NCI-H774 (cell line): ENCODE measurements around the gene SIRT7.

Source experiments
- DNase-seq: peaks from one replicate; lab custom pipeline; 2025; lab: John Stamatoyannopoulos, UW

The SIRT7 gene

GRCh38 chr17:81904600-81905423 is 13.2 kb downstream of the SIRT7 start:
- no peak for DNase-seq

DNA sequence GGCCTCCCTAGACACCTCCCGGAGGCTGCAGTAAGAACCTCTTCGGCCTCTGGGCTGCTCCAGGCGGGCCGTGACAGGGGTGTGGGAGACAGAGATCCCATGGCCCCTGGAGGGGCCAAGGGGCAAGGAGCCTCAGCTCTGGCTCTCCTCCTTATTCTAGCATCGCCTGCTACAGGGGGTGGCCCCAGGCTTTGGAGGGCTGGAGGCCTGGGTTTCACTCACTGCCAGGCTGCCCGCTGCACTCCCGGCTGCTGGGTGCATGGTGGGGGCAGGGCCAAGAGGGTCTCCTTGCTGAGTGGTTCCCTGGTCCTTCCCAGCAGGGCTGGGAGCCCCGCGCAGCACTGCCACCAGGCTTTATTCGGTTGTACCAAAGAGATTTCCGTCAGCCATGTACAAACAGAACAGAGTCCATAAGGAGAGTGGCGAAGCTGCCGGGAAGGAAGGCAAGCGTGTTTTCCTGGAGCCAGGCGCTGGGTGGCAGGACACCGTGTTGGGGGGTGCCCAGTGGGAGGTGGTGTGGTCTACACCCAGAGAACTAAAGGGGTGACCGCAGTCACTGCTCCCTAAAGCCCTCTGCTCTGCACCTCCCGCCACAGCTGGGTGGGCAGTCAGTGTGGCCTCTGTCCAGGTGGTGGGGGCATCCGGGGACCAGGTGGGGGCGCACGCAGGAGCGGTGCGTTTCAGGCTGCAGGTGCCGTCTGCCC is 13.9 kb downstream of the SIRT7 start:
- no peak for DNase-seq

DNA sequence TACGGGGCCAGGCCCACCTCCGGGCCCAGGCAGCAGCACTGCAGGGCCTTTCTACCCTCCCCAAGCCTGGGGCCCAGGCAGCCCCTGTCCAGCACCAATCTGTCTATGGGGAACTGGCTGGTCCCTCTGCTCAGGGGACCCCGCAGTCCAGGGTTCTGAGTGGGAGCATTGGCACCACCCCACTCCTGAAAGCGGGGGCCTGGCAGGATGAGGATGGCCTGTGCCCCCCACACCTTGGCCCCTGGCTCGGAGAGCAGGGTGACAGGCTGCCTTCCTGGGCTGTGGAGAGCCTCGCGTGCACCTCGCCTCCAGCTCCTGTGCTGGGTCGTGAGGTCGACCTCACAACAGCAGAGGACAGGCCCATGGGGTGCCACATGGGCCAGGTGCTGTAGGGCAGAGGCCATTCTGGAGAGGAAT is 14.6 kb downstream of the SIRT7 start:
- DNase-seq: no peak

DNA sequence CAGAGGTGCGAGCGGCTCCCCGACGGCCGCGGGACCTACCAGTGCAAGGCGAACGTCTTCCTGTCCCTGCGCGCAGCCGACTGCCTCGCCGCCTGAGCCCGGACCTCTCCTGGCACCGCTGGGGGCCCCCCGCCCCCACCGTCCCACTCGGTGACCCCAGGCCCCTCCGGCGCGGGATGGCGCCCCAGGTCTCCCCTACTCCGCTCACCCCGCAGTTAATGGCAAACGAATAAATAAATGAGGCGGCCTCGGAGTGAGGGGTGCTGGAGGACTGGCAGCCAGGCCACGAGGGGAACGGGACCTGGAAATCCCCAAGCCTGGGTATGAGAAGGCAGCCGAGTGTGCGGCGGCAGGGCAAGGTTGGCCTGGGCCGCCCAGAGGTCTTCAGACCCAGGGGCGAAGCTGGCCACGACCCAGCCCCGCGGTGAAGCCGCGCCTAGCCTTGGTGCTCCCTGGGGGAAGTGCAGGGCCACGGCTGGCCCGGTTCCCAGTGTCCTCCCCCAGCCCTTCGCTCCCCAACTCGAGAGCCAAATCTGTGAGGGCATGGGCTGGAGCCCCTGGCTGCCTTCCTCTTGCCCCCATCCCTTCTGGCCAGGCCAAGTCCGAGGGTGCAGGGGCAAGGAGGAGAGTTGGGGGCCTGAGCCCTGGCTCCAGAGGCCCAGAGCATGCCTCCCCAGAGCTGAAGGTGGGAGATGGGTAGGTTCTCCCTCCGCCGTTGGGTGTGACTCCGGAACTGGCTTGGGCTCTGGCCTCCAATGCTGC is 15.1 kb downstream of the SIRT7 start:
- no peak for DNase-seq

DNA sequence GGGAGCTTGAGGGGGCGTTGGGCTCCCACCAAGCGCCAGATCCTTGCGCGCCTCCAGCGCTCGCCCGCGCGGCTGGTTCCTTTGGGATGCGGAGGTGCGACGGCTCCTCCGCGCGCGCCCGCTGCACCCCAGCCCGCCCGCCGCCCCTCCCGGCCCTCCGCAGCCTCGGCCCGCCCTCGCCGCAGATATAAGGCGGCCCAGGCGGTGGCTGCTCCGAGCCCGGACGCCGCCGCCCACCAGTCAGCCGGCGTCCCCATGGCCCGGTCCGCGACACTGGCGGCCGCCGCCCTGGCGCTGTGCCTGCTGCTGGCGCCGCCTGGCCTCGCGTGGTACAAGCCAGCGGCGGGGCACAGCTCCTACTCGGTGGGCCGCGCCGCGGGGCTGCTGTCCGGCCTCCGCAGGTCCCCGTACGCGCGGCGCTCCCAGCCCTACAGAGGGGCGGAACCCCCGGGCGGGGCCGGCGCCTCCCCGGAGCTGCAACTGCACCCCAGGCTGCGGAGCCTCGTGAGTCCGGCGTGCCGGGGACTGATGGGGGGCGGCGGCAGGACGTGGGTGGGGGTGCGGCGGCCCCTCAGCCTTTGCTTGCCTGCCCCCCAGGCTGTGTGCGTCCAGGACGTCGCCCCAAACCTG is 15.8 kb downstream of the SIRT7 start, which contains the start of gene NPB:
NPB (plus strand) TSS at position 216 of the 630 bp plus-strand sequence; CDS start at position 256, 40 bp downstream.
- DNase-seq: no peak

GRCh38 chr17:81901167-81902022 is 16.6 kb downstream of the SIRT7 start:
- DNase-seq: no peak

DNA sequence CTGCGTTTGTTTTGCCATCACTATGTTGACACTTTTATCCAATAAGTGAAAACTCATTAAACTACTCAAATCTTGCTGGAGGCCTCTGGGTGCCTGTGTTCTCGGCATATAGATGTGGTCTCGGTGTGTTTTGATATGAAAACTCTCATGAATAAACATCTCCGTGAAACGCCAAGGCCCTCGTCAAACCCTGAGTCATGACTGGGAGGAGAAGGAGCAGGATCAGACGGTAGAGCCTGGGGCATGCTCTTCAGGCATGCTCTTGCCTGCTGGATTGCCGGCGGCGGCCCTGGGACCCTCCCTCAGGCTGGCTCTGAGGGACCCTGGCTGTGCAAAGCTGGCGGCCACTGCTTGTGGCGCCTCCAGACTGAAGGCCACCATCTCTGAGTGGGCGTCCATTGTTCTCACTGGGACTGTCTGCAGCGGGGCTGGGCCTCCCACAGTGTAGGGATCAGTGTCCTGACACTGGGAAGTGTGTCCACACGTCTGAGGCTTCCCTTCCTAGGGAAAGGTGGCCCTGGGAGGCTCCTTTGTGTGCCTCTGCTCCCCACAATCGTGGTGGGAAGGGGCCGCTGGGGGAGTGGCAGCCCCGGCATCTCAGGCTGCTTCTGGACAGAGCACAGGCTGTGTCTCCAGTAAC is 17.7 kb downstream of the SIRT7 start:
- no peak for DNase-seq

- no peak for DNase-seq
Observed at GRCh38 chr17:81899514-81900166, 18.3 kb downstream of the SIRT7 start.

GRCh38 chr17:81898885-81899284 is 19.1 kb downstream of the SIRT7 start:
- no peak for DNase-seq

DNA sequence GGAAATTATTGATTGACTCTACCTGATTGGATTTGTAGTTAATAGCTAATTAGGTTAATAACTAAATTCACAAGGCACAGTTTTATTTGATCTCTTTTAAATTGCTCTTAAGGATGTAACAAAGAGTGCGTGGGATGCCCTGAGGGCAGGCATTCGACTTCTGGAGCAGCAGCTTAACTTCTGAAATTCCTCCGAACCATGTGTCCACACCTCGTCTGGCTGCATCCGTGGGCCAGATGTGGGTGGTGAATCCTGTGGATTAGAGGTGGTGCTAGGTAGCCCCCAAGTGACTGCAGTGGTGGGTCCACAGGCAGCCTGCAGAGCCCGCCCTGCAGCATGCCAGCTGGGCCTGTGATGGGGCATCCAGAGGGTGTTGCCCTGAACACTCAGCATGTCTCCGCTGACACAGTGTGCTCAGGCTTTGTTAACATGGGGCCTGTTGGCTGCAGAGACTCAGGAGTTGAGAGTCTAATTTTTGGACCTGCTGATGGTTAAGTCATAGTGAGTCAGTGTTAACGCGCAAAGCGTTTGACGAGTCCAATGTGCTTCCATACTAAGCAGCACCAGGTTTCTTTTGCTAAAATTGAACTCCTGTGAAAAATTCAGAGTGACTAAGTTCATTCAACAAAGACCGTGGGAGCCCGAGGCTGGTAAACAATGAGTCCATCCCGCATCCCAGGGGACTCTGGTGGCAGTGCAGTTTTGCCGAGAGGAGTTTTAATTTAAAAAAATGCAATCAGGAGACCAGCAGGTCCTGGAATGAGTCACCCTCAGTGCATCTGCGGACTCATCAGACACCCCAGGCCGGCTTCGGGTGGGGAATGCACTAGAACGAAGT is 19.7 kb downstream of the SIRT7 start:
- no peak for DNase-seq

GRCh38 chr17:81895400-81895799 is 22.6 kb downstream of the SIRT7 start:
- DNase-seq: no peak

DNA sequence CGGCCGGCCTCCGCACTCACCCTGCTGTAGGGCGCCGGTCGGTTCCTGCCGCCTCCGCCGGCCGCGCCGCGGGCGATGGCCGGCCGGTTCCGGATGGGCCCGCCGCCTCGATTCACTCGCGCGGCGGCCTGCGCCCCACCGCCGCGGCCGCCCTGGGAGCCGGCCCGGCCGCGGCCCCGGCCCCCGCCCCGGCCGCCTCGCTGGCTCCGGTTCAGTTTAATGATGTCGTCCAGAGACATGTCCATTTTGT is 26.7 kb downstream of the SIRT7 start:
- no peak for DNase-seq

DNA sequence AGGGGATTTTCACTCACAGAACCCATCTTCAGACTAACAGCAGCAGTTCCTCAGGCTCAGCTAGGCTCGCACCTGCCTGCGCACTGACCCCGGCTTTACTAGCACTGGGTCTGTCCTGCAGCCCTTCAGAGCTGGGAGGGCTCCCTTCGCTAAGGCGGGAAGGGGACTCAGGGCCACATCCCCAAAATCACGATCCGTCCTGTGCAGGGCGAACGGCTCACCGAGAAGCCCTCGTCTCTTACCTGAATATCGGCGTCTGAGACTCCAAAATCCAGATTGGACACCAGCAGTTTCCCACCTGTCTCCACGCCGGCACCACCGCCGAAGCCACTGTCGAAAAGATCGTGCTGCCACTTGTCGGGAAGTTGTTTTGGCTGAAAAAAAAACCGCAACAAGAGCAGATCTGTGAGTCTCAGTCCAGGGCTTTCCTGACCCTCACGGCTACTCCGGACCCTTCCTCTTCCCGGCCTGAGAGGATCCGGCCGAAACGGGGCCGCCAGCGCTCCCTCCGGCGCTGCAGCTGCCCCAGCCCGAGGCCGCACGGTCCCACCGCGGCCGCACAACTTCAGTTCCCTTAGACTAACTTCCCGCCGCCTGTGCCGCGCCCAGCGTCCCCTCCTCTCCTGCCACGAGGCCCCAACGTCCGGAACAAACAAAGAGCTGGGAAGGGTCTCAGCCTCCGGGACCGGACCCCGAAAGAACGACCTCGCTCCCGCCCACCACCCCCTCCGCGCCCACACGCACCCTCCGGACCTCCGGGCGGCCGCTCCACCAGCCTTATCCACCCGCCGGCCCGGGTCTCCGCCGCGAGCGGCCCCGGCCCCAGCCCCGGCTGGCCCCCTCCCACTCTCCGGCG is 27.3 kb downstream of the SIRT7 start:
- no peak for DNase-seq

GRCh38 chr17:81889602-81890001 is 28.4 kb downstream of the SIRT7 start:
- DNase-seq: no peak

DNA sequence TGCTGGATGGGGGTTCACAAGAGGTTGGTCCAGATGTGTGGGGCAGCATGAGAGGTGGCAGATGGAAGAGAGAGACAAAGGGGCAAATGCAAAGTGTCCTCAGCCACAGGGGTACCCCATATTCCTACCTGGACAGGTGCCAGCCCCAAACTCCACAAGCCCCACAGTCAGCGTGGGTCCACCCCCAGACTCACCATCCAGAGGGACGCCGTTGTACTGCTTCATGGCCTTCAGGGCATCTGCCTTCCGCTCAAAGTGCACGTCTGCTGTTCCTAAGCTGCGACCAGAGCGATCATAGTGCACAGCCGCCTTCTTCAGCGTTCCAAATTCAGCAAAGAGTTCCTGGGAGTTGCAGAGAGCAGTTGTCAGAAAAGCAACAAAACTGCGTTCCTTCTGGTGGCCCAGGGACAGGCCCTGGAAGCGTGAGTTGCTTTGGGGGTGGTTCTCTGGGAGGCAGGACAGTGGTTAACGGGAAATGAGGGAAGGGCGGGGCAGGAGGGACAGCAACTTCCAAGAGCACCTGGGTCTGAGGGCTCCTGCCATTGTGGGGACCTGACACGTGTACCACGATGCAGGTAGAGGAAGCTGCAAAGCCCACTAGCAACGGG is 28.9 kb downstream of the SIRT7 start:
- DNase-seq: no peak

- no peak for DNase-seq
Observed at GRCh38 chr17:81888105-81888987, 29.6 kb downstream of the SIRT7 start.
